Adrenal gland (tissue), 5 donors: Measurements from ENCODE around the gene NDUFAF3.

ENCODE experiments used
- POLR2A ChIP-seq, 2 donors: fragments of 450-650 bp; IDR thresholded peaks; one replicate each; pipeline ENCODE4 v1.6.1; 2017; ENCODE audit warnings: antibody characterized with exemption in 2 of 2, mild to moderate bottlenecking in 2 of 2, moderate library complexity in 1 of 2
- TF ChIP-seq, protein P1 (sequence below), 6 experiments: fragments of 450-650 bp in 4 of 6; fragments of 200-600 bp in 2 of 6; sonication (generic) in 1 of 6; IDR thresholded peaks; 1 replicate in 5 of 6; 2 replicates in 1 of 6; pipeline versions ENCODE4 v1.5.1 to v1.8.0; 2016 to 2021; ENCODE audit warnings: antibody characterized with exemption in 6 of 6, mild to moderate bottlenecking in 2 of 6, moderate library complexity in 1 of 6
- donor health status: DM: no; HTN: no; CAD: no.

DNA sequence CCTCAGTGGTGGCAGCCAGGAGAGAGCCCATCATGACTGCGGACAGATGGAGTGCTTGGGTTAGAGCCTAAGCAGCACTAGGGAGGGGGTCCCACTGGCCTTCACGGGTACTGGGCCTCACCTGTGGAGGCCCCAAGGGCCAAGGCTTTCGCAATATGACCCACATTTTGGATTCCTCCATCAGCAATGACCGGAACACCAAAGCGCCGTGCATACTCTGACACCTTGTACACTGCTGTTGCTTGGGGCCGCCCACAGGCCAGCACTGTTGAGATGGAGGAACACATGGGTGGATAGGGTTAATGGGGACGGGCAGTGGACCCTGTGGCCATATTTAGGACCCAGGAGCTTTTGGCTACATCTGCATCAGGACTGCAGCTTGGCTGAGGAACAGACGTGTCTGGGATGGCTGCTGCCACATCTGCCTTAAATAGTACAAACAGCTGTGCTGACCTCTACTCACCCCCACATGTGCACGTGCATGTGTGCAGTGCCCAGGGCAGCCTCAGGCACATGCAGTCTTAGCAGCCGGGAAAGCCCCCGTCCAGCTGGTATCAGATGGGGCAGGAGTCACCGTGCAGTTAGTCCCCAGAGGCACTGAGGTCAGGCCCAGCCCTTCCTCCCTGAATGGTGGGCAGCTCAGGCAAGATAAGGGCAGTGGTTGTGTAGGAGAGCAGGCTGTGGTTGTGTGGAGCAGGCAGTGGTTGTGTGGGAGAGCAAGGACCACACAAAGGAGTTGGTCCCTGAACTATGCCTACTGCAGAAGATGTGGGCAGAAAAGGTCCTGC is 3.3 kb downstream of the NDUFAF3 start:
- TF ChIP-seq, protein P1, sequence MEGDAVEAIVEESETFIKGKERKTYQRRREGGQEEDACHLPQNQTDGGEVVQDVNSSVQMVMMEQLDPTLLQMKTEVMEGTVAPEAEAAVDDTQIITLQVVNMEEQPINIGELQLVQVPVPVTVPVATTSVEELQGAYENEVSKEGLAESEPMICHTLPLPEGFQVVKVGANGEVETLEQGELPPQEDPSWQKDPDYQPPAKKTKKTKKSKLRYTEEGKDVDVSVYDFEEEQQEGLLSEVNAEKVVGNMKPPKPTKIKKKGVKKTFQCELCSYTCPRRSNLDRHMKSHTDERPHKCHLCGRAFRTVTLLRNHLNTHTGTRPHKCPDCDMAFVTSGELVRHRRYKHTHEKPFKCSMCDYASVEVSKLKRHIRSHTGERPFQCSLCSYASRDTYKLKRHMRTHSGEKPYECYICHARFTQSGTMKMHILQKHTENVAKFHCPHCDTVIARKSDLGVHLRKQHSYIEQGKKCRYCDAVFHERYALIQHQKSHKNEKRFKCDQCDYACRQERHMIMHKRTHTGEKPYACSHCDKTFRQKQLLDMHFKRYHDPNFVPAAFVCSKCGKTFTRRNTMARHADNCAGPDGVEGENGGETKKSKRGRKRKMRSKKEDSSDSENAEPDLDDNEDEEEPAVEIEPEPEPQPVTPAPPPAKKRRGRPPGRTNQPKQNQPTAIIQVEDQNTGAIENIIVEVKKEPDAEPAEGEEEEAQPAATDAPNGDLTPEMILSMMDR (IDR thresholded peaks at IDR 0.05) = no peak
- no peak for TF ChIP-seq POLR2A (IDR thresholded peaks at IDR 0.05)
